HFFc6 (cell line): Measurements from ENCODE around the gene HCLS1. TPM values are rescaled to one million over a fixed set of nuclear protein-coding genes. Genes with fewer than 3 reads are reported as not detected.

Source experiments
- total RNA-seq, 6 experiments: library from RNA; stranded (reverse); fragmentation: NEBNext Ultra II Directional; extraction: Animal tissue kit (Norgen Biotek cat#: 25700); gene quantifications; 2 replicates in 1 of 6; 3 replicates in 5 of 6; pipeline ENCODE4 v1.2.3, GENCODE V29; 2021

Gene HCLS1
- total RNA-seq, 6 experiments from 2014 or later = 0.47 to 6.6 (median 5.3) TPM

Other genes starting within 250 kb of the HCLS1 start
- 1 to 10 TPM; 3.3 to 7.7 (median 7.0) TPM for gene POLQ, start 114.9 kb downstream of the HCLS1 start, total RNA-seq
- not detected for gene ARGFX, start 93.0 kb downstream of the HCLS1 start, total RNA-seq
- not detected for gene FBXO40, start 67.5 kb downstream of the HCLS1 start, total RNA-seq
- 10 to 100 TPM; 33.5 to 43.9 (median 37.4) TPM for gene GOLGB1, start 88.8 kb upstream of the HCLS1 start, total RNA-seq
- gene IQCB1, start 174.2 kb upstream of the HCLS1 start, total RNA-seq = 10 to 100 TPM in 4 of 6 experiments, 1 to 10 TPM in 2; 8.4 to 11.9 (median 10.1) TPM
- gene EAF2, start 174.3 kb upstream of the HCLS1 start, total RNA-seq = 1 to 10 TPM; 1.4 to 1.8 (median 1.7) TPM
- under 1 TPM in 5 of 6 experiments, not detected in 1; 0.09 to 0.35 (median 0.14) TPM for gene SLC15A2, start 233.5 kb upstream of the HCLS1 start, total RNA-seq